NT2/D1 (cell line): ENCODE data around the gene ENTPD7.

Experiments
- SUZ12 ChIP-seq: IDR thresholded peaks from 2 replicates; pipeline ENCODE4 v1.6.1; 2011; ENCODE audit not compliant: insufficient read length, insufficient read depth; ENCODE audit errors: extremely low read depth
- ZNF274 ChIP-seq: IDR thresholded peaks from 2 replicates; pipeline ENCODE4 v1.6.1; 2011; ENCODE audit warnings: mild to moderate bottlenecking, low read depth, low read length

GRCh38 chr10:99659031-99659867 is at the start of gene ENTPD7:
- TF ChIP-seq SUZ12, result no peak
- TF ChIP-seq ZNF274, result no peak
